K562 (cell line): ENCODE data around the gene RAB3IP. TPM values are rescaled to one million over a fixed set of nuclear protein-coding genes. Genes with fewer than 3 reads are reported as not detected.

Experiments
- ATAC-seq: fragments of 200-7000 bp; cut with Tn5 transposase; 3 replicates; pipeline ENCODE4 v1.9.1; 2020; ENCODE audit warnings: moderate library complexity
- BruUV-seq: library from RNA; stranded (reverse); fragments of 400-500 nt; replicated peaks from 2 replicates; lab custom pipeline; 2021; lab: Mats Ljungman, UMichigan
- CTCF ChIA-PET: fragments of 300-600 bp; formaldehyde crosslinking; extraction: SDS; loops from one replicate; lab custom pipeline; 2021; ENCODE audit warnings: low intra/inter-chr PET ratio; lab: Yijun Ruan, JAX
- POLR2A ChIA-PET: fragments of 300-600, 350-650 bp; sonication (Branson Sonifier 250); formaldehyde crosslinking; extraction: SDS; loops from one replicate; lab custom pipeline; 2021; ENCODE audit warnings: antibody characterized with exemption, inconsistent platforms; lab: Yijun Ruan, JAX
- DNase-seq, 4 experiments: peaks; one replicate each; pipeline versions ENCODE4 v3.0.0 to v3.0.0-alpha.2; 2011 to 2018; ENCODE audit warnings: low spot score in 3 of 4, mixed read lengths in 3 of 4; ENCODE audit errors: extremely low read depth in 1 of 4
- FAIRE-seq: peaks from 2 replicates; lab custom pipeline; 2011; peaks lifted over from hg19 to GRCh38; lab: Jason Lieb, UNC
- H2AFZ ChIP-seq: 2 replicates; pipeline ENCODE4 v1.6.0; 2011; ENCODE audit warnings: low read depth, low read length, control low read depth, inconsistent platforms
- H3K27ac ChIP-seq: fragments of 200-600 bp; 3 replicates; pipeline ENCODE4 v1.8.0; 2011; ENCODE audit warnings: low read depth, mild to moderate bottlenecking, control low read depth, inconsistent platforms, low read length, moderate library complexity, mixed read lengths; ENCODE audit errors: extremely low read depth
- H3K27me3 ChIP-seq, 2 experiments: fragments of 300-600 bp in 1 of 2; 2 replicates in 1 of 2; 3 replicates in 1 of 2; pipeline versions ENCODE4 v1.6.0 to v1.8.0; 2011; ENCODE audit warnings: inconsistent platforms in 2 of 2, low read length in 2 of 2, mild to moderate bottlenecking in 1 of 2, mixed read lengths in 1 of 2, moderate library complexity in 1 of 2; ENCODE audit not compliant: control insufficient read depth in 2 of 2, insufficient read depth in 2 of 2
- H3K36me3 ChIP-seq: fragments of 300-600 bp; 3 replicates; pipeline ENCODE4 v1.8.0; 2011; ENCODE audit warnings: mild to moderate bottlenecking, low read length, inconsistent platforms; ENCODE audit not compliant: control insufficient read depth, insufficient read depth
- H3K4me1 ChIP-seq, 2 experiments: fragments of 200-600 bp in 1 of 2; replicated peaks in 1 of 2; 2 replicates in 1 of 2; 3 replicates in 1 of 2; pipeline versions ENCODE4 v1.5.1 to v1.8.0; 2011; ENCODE audit warnings: inconsistent platforms in 2 of 2, low read length in 2 of 2, mild to moderate bottlenecking in 1 of 2, mixed read lengths in 1 of 2, moderate library complexity in 1 of 2; ENCODE audit not compliant: control insufficient read depth in 2 of 2, insufficient read depth in 2 of 2
- H3K4me2 ChIP-seq: 2 replicates; pipeline ENCODE4 v1.6.1; 2011; ENCODE audit warnings: low read length, control low read depth, inconsistent platforms, mixed read lengths; ENCODE audit not compliant: insufficient read depth
- H3K4me3 ChIP-seq: fragments of 200-600 bp; sonication (generic), shearing (Covaris generic); 2 replicates; pipeline ENCODE4 v1.5.1; 2016; ENCODE audit warnings: control low read depth, inconsistent platforms
- H3K79me2 ChIP-seq: fragments of 200-600 bp; 3 replicates; pipeline ENCODE4 v1.8.0; 2011; ENCODE audit warnings: low read length, inconsistent platforms; ENCODE audit not compliant: control insufficient read depth, insufficient read depth
- H3K9ac ChIP-seq, 2 experiments: 2 replicates each; pipeline versions ENCODE4 v1.6.0 to v1.6.1; 2011; ENCODE audit warnings: low read depth in 2 of 2, low read length in 2 of 2, control low read depth in 1 of 2, inconsistent platforms in 1 of 2, mild to moderate bottlenecking in 1 of 2, mixed read lengths in 1 of 2; ENCODE audit not compliant: insufficient read depth in 1 of 2
- H3K9me1 ChIP-seq: one replicate; pipeline ENCODE4 v1.6.0; 2011; ENCODE audit warnings: inconsistent platforms, mild to moderate bottlenecking, low read length, moderate library complexity; ENCODE audit not compliant: control insufficient read depth, insufficient read depth
- H3K9me3 ChIP-seq: replicated peaks from 2 replicates; pipeline ENCODE4 v1.5.1; 2011; ENCODE audit warnings: low read depth, low read length, inconsistent platforms; ENCODE audit not compliant: control insufficient read depth, insufficient read depth
- H4K20me1 ChIP-seq: replicated peaks from 2 replicates; pipeline ENCODE4 v1.6.1; 2011; ENCODE audit warnings: low read length, inconsistent platforms, mixed read lengths; ENCODE audit not compliant: control insufficient read depth, insufficient read depth
- E2F1 ChIP-seq: sonication (generic); formaldehyde crosslinking; IDR thresholded peaks from 2 replicates; pipeline ENCODE4 v1.8.1; 2023; ENCODE audit warnings: mild to moderate bottlenecking, missing genetic modification reagents, moderate library complexity
- EZH2 ChIP-seq: IDR thresholded peaks from 2 replicates; pipeline ENCODE4 v1.6.1; 2012; ENCODE audit warnings: low read depth, mild to moderate bottlenecking, inconsistent platforms, low read length, borderline replicate concordance
- FOXJ3 ChIP-seq: sonication (generic); formaldehyde crosslinking; IDR thresholded peaks from 2 replicates; pipeline ENCODE4 v1.4.0; 2020; ENCODE audit warnings: mild to moderate bottlenecking, missing genetic modification reagents
- HDGF ChIP-seq: fragments of 450-650 bp; IDR thresholded peaks from 2 replicates; pipeline ENCODE4 v1.6.1; 2016
- KDM2B ChIP-seq: fragments of 250-450 bp; sonication (Bioruptor Pico); IDR thresholded peaks from 2 replicates; pipeline ENCODE4 v1.8.0; 2021; ENCODE audit warnings: mild to moderate bottlenecking, moderate library complexity
- MAFG ChIP-seq: fragments of 450-650 bp; conservative IDR thresholded peaks from 2 replicates; pipeline ENCODE4 v1.6.1; 2016; ENCODE audit warnings: missing genetic modification characterization, missing compliant biosample characterization
- MXI1 ChIP-seq: IDR thresholded peaks from 2 replicates; pipeline ENCODE4 v1.6.1; 2011; ENCODE audit warnings: low read depth, mild to moderate bottlenecking, improper control_type of control experiment, low read length
- MYC ChIP-seq, 2 experiments: fragments of 250-450 bp in 1 of 2; sonication (Bioruptor Pico) in 1 of 2; IDR thresholded peaks; 2 replicates each; pipeline versions ENCODE4 v1.5.1 to v1.6.1; 2012 to 2021; ENCODE audit warnings: low read depth in 2 of 2, borderline replicate concordance in 1 of 2, improper control_type of control experiment in 1 of 2, low read length in 1 of 2, mild to moderate bottlenecking in 1 of 2, moderate library complexity in 1 of 2
- NBN ChIP-seq: fragments of 450-650 bp; IDR thresholded peaks from 2 replicates; pipeline ENCODE4 v1.6.1; 2016; ENCODE audit warnings: low read depth, mild to moderate bottlenecking
- PRPF4 ChIP-seq: fragments of 200-400 bp; formaldehyde crosslinking; IDR thresholded peaks from one replicate; pipeline ENCODE4 v1.6.1; 2017; ENCODE audit warnings: low read length, low read depth, mild to moderate bottlenecking; ENCODE audit not compliant: insufficient read depth, poor library complexity, severe bottlenecking
- RBM25 ChIP-seq: fragments of 200-400 bp; formaldehyde crosslinking; IDR thresholded peaks from 2 replicates; pipeline ENCODE4 v1.6.1; 2018; ENCODE audit warnings: low read length, low read depth, moderate library complexity; ENCODE audit not compliant: severe bottlenecking
- RBM39 ChIP-seq: fragments of 200-400 bp; formaldehyde crosslinking; optimal IDR thresholded peaks from 2 replicates; pipeline ENCODE3; 2018; ENCODE audit warnings: low read depth, low read length
- RNF2 ChIP-seq: sonication (generic); IDR thresholded peaks from 2 replicates; pipeline ENCODE4 v1.6.1; 2016
- RUNX1 ChIP-seq: sonication (generic); IDR thresholded peaks from 2 replicates; pipeline ENCODE4 v1.6.1; 2016; ENCODE audit warnings: antibody characterized with exemption, low read depth
- SMAD3 ChIP-seq: fragments of 450-650 bp; formaldehyde crosslinking; conservative IDR thresholded peaks from 2 replicates; pipeline ENCODE4 v1.4.0; 2020; ENCODE audit warnings: mild to moderate bottlenecking
- TRIM28 ChIP-seq: fragments of 450-650 bp; IDR thresholded peaks from 2 replicates; pipeline ENCODE4 v1.6.1; 2017
- ZNF146 ChIP-seq: IDR thresholded peaks from one replicate; pipeline ENCODE4 v1.6.1; 2018; ENCODE audit warnings: missing compliant biosample characterization; ENCODE audit not compliant: unreplicated experiment
- WGBS: fragments of 100-300 bp; shearing (Covaris generic); methylation state at CpG from one replicate; pipeline ENCODE4 v1.1.6; 2016; ENCODE audit warnings: low coverage, mixed read lengths; ENCODE audit not compliant: insufficient coverage; ENCODE audit errors: missing lambda C conversion rate; 5-methylcytosine and 5-hydroxymethylcytosine counted together
- in situ Hi-C: fragments of 300-500 bp; cut with MboI; formaldehyde crosslinking; loops from 4 replicates; pipeline ENCODE4 v1.15.0; 2018; ENCODE audit warnings: inconsistent platforms, mixed read lengths
- intact Hi-C: fragments of 100-400 bp; cut with micrococcal nuclease; formaldehyde crosslinking; loops from 2 replicates; pipeline ENCODE4 v1.14.2; 2022
- polyA plus RNA-seq, 8 experiments: library from polyadenylated mRNA; depleted of rRNA in 4 of 8; stranded (reverse) in 5 of 8; unstranded in 3 of 8; fragments of >200 nt; fragmentation: Nextera tagmentation in 2 of 8; fragmentation: Illumina TruSeq in 1 of 8; extraction: Ambion mirVana in 2 of 8; extraction: Trizol in 1 of 8; gene quantifications; 2 replicates each; pipeline versions ENCODE4 v1.2.1 to v1.2.3, GENCODE V29; 2011 to 2014; ENCODE audit warnings: inconsistent platforms in 1 of 8, missing spikeins in 1 of 8
- total RNA-seq, 7 experiments: library from RNA; depleted of rRNA in 6 of 7; stranded (reverse); fragments of >200 nt in 6 of 7; fragmentation: Illumina TruSeq in 2 of 7; extraction: Trizol in 2 of 7; gene quantifications; 2 replicates each; pipeline versions ENCODE4 v1.2.1 to v1.2.3, GENCODE V29; 2011 to 2021; ENCODE audit warnings: low replicate concordance in 1 of 7

RAB3IP gene
- total and polyA plus RNA-seq, 9 of the 15 experiments (the other 6 are each of a cell fraction or from before 2014, with no cell fraction given) = 5.6 to 25.5 (median 11.3) TPM

DNA sequence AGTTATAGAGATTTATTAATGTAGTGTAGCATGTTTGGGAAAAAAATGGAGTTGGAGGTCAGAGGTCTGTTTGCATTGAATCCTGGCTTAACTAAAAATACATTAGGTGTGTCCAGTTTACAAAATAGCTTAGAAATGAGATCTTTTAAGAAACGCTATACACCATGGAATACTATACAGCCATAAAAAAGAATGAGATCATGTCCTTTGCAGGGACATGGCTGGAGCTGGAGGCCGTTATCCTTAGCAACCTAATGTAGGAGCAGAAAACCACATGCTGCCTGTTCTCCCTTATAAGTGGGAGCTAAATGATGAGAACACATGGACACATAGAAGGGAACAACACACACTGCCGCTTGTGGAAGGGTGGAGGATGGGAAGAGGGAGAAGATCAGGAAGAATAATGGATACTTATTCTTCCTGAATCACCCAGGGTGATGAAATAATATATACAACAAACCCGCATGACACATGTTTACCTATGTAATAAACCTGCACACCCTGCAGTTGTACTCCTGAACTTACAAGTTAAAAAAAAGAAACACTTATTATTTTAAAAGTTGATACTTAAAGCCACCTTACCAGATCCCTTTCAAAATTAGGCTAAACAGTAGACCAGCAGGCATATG lies 72.3 kb downstream of the RAB3IP start:
- H3K36me3 ChIP-seq = no peaks in the 10 kb centered on the region
- no peaks in the 10 kb centered on the region for H3K4me1 ChIP-seq
- H2AFZ ChIP-seq = no peak overlapping the region
- in situ Hi-C loops = no loop called here
- no peaks in the 10 kb centered on the region for H3K9me1 ChIP-seq
- TF ChIP-seq KDM2B (CRISPR knock-in tag) (no peak), RBM25 (peak; percentile 33), ZNF146 (CRISPR knock-in tag) (peak; percentile 79)
- TF ChIP-seq, all 486 proteins: peak for 2
- CTCF ChIA-PET = no interaction called here
- no peak overlapping the region for H3K9ac ChIP-seq
- no peak overlapping the region for H3K4me2 ChIP-seq
- no peaks in the 10 kb centered on the region for H3K27me3 ChIP-seq
- no peaks in the 10 kb centered on the region for H3K79me2 ChIP-seq
- 5% methylated on average over 4 of the region's 4 CpGs for WGBS
- intact Hi-C loops = no loop called here
- POLR2A ChIA-PET = interaction anchor here (2.0 kb wide), 1 partner anchor 16 kb away, joined by 5 read pairs; no protein-coding TSS in a partner anchor
- no peaks in the 10 kb centered on the region for H3K9me3 ChIP-seq
- no peaks in the 10 kb centered on the region for H4K20me1 ChIP-seq
- H3K4me3 ChIP-seq = no peak overlapping the region
- ATAC-seq (no peak), DNase-seq (no peak), FAIRE-seq (no peak)
- H3K27ac ChIP-seq = no peak overlapping the region
- no TSS peak for BruUV-seq

GRCh38 chr12:69816082-69816481 lies 77.4 kb downstream of the RAB3IP start:
- CTCF ChIA-PET = no interaction called here
- BruUV-seq = no TSS peak
- no peak for FAIRE-seq

More at GRCh38 chr12:69816082-69816481, 77.4 kb downstream of the RAB3IP start:
- WGBS = 54% methylated on average over 3 of the region's 3 CpGs
- Histone ChIP-seq H3K27ac (no peak overlapping the region), H3K4me2 (no peak overlapping the region), H3K36me3 (no peaks in the 10 kb centered on the region), H3K4me1 (no peaks in the 10 kb centered on the region), H3K4me3 (no peak overlapping the region)
- intact Hi-C loops = no loop called here
- in situ Hi-C loops = no loop called here
- no peak for ATAC-seq
- POLR2A ChIA-PET = no interaction called here
- no peak for TF ChIP-seq PRPF4
- TF ChIP-seq RBM39 = no peak
- no peak for TF ChIP-seq SMAD3 (CRISPR knock-in tag)
- TF ChIP-seq MAFG (tag) = no peak
- no peak for TF ChIP-seq TRIM28
- no peak for TF ChIP-seq E2F1 (CRISPR knock-in tag)
- no peak for TF ChIP-seq RUNX1
- TF ChIP-seq MXI1 = no peak
- TF ChIP-seq MYC (IDR thresholded peaks at IDR 0.05; ENCODE audit: low read depth, low read length) = no peak
- TF ChIP-seq MYC (CRISPR knock-in tag; IDR thresholded peaks at IDR 0.05; ENCODE audit: borderline replicate concordance, low read depth) = no peak
- no peak for TF ChIP-seq HDGF
- TF ChIP-seq NBN = no peak
- no peak for TF ChIP-seq EZH2
- no peak for TF ChIP-seq RNF2
- TF ChIP-seq FOXJ3 (CRISPR knock-in tag) = no peak
- TF ChIP-seq, all 486 proteins: peak for 0
- Histone ChIP-seq H4K20me1 (no peaks in the 10 kb centered on the region), H3K9me3 (no peaks in the 10 kb centered on the region), H3K79me2 (no peaks in the 10 kb centered on the region), H2AFZ (no peak overlapping the region), H3K9me1 (no peaks in the 10 kb centered on the region), H3K9ac (no peak overlapping the region), H3K27me3 (no peaks in the 10 kb centered on the region; a peak in 1 of 5 replicates)
- no peak for DNase-seq
